Neuronal stem cell (in vitro differentiated cells): ENCODE measurements around the gene DNAJC27.
A peak's percentile ranks its signal among the peaks of the same experiment; 100 is the strongest.

Source experiments
- DNase-seq: peaks from one replicate; pipeline ENCODE4 v3.0.0-alpha.2; 2013; ENCODE audit warnings: low spot score
- H2AFZ ChIP-seq: one replicate; pipeline ENCODE4 v1.6.1; 2013; ENCODE audit warnings: mild to moderate bottlenecking, low read length, inconsistent platforms
- H2AK5ac ChIP-seq: 2 replicates; pipeline ENCODE4 v1.6.1; 2013; ENCODE audit warnings: low read depth, mild to moderate bottlenecking, inconsistent platforms, low read length, moderate library complexity, mixed read lengths
- H2BK120ac ChIP-seq: 2 replicates; pipeline ENCODE4 v1.6.1; 2013; ENCODE audit warnings: low read depth, mild to moderate bottlenecking, inconsistent platforms, low read length, moderate library complexity, mixed read lengths
- H2BK12ac ChIP-seq: one replicate; pipeline ENCODE4 v1.6.1; 2013; ENCODE audit warnings: low read length, inconsistent platforms
- H2BK15ac ChIP-seq: 2 replicates; pipeline ENCODE4 v1.6.1; 2013; ENCODE audit warnings: mild to moderate bottlenecking, low read length, inconsistent platforms, mixed read lengths
- H2BK5ac ChIP-seq: one replicate; pipeline ENCODE4 v1.6.1; 2013; ENCODE audit warnings: inconsistent platforms, mild to moderate bottlenecking, low read length, moderate library complexity
- H3K14ac ChIP-seq: one replicate; pipeline ENCODE4 v1.6.1; 2013; ENCODE audit warnings: low read length, inconsistent platforms
- H3K18ac ChIP-seq: 2 replicates; pipeline ENCODE4 v1.6.1; 2013; ENCODE audit warnings: low read length, inconsistent platforms
- H3K23ac ChIP-seq: 2 replicates; pipeline ENCODE4 v1.6.1; 2013; ENCODE audit warnings: low read depth, mild to moderate bottlenecking, mixed read lengths, low read length, inconsistent platforms; ENCODE audit not compliant: poor library complexity
- H3K27ac ChIP-seq: replicated peaks from 3 replicates; pipeline ENCODE4 v1.5.1; 2013; ENCODE audit warnings: low read length, inconsistent platforms
- H3K27me3 ChIP-seq, 3 experiments: 2 replicates each; pipeline ENCODE4 v1.6.1; 2013; ENCODE audit warnings: low read length in 3 of 3, mild to moderate bottlenecking in 2 of 3, inconsistent platforms in 1 of 3, low read depth in 1 of 3, mixed read lengths in 1 of 3, moderate library complexity in 1 of 3; ENCODE audit not compliant: control insufficient read depth in 3 of 3, insufficient read depth in 3 of 3
- H3K36me3 ChIP-seq, 2 donors: replicated peaks in 1 of 2; 2 replicates each; pipeline ENCODE4 v1.6.1; 2013; ENCODE audit warnings: low read length in 2 of 2; ENCODE audit not compliant: control insufficient read depth in 2 of 2, insufficient read depth in 2 of 2
- H3K4ac ChIP-seq: 2 replicates; pipeline ENCODE4 v1.6.1; 2013; ENCODE audit warnings: inconsistent platforms, mild to moderate bottlenecking, low read length, moderate library complexity
- H3K4me1 ChIP-seq, 2 donors: 1 replicate in 1 of 2; 2 replicates in 1 of 2; pipeline ENCODE4 v1.6.1; 2013; ENCODE audit warnings: low read length in 2 of 2, low read depth in 1 of 2; ENCODE audit not compliant: control insufficient read depth in 2 of 2, insufficient read depth in 1 of 2
- H3K4me2 ChIP-seq: one replicate; pipeline ENCODE4 v1.6.1; 2013; ENCODE audit warnings: mild to moderate bottlenecking, low read length, inconsistent platforms; ENCODE audit not compliant: insufficient read depth, poor library complexity, severe bottlenecking
- H3K4me3 ChIP-seq, 2 donors: 2 replicates each; pipeline ENCODE4 v1.5.1; 2013; ENCODE audit warnings: low read length in 2 of 2, mild to moderate bottlenecking in 2 of 2, inconsistent platforms in 1 of 2, moderate library complexity in 1 of 2
- H3K79me1 ChIP-seq: one replicate; pipeline ENCODE4 v1.6.1; 2013; ENCODE audit warnings: low read depth, mild to moderate bottlenecking, inconsistent platforms, low read length, moderate library complexity
- H3K9ac ChIP-seq: one replicate; pipeline ENCODE4 v1.6.1; 2013; ENCODE audit warnings: mild to moderate bottlenecking, low read depth, low read length, inconsistent platforms; ENCODE audit not compliant: poor library complexity
- H3K9me3 ChIP-seq, 2 donors: replicated peaks in 1 of 2; 2 replicates each; pipeline versions ENCODE3 to v1.6.1; 2013; ENCODE audit warnings: low read length in 2 of 2, mild to moderate bottlenecking in 2 of 2, inconsistent platforms in 1 of 2, low read depth in 1 of 2, mixed read lengths in 1 of 2, moderate library complexity in 1 of 2; ENCODE audit not compliant: control insufficient read depth in 2 of 2, insufficient read depth in 1 of 2
- H4K8ac ChIP-seq: one replicate; pipeline ENCODE4 v1.6.1; 2013; ENCODE audit warnings: low read depth, mild to moderate bottlenecking, inconsistent platforms, low read length, moderate library complexity
- H4K91ac ChIP-seq: one replicate; pipeline ENCODE4 v1.6.1; 2013; ENCODE audit warnings: low read length, low read depth, mild to moderate bottlenecking, inconsistent platforms; ENCODE audit not compliant: poor library complexity
- WGBS, 2 donors: extraction: QIAGEN DNeasy Blood & Tissue Kit; methylation state at CpG; one replicate each; pipeline ENCODE4 v1.1.7; 2013; ENCODE audit warnings: missing lambda C conversion rate in 2 of 2, mixed read lengths in 1 of 2; ENCODE audit not compliant: insufficient read length in 2 of 2, insufficient replicate concordance in 1 of 2; ENCODE audit errors: extremely low coverage in 2 of 2; 5-methylcytosine and 5-hydroxymethylcytosine counted together

Gene DNAJC27

GRCh38 chr2:24919037-24919505 lies 52.7 kb downstream of the DNAJC27 start:
- Histone ChIP-seq H3K9me3 (no peaks in the 10 kb centered on the region), H2BK5ac (peak overlapping the region; percentile 76), H3K79me1 (peaks cover 14% of the 10 kb centered on the region), H3K4me2 (peak overlapping the region; percentile 72), H3K4me3 (peak overlapping the region; percentile 60 to 88), H3K14ac (peak overlapping the region; percentile 1), H3K4ac (no peak overlapping the region), H3K9ac (peak overlapping the region; percentile 71), H2BK12ac (no peak overlapping the region), H3K18ac (peak overlapping the region; percentile 91), H3K36me3 (peaks cover 18 to 40% of the 10 kb centered on the region in 2 donors), H2BK15ac (peak overlapping the region; percentile 86), H3K23ac (peak overlapping the region; percentile 38), H3K27me3 (no peaks in the 10 kb centered on the region), H2BK120ac (no peak overlapping the region), H2AK5ac (peak overlapping the region; percentile 59), H2AFZ (peak overlapping the region; percentile 94), H4K91ac (no peak overlapping the region), H3K4me1 (peaks cover 2 to 12% of the 10 kb centered on the region in 2 donors), H4K8ac (no peak overlapping the region), H3K27ac (no peak overlapping the region)
- DNase-seq = no peak
- whole genome bisulfite sequencing, 2 donors = no CpG with 5 or more reads among the region's 13 CpGs

GRCh38 chr2:24918326-24919036 lies 53.3 kb downstream of the DNAJC27 start:
- no peak for DNase-seq
- Histone ChIP-seq H3K4me2 (peak overlapping the region; percentile 72), H3K9me3 (no peaks in the 10 kb centered on the region), H2AK5ac (peak overlapping the region; percentile 59), H3K9ac (peak overlapping the region; percentile 55), H2BK120ac (no peak overlapping the region), H3K27me3 (no peaks in the 10 kb centered on the region), H3K36me3 (peaks cover 18 to 46% of the 10 kb centered on the region in 2 donors), H3K23ac (no peak overlapping the region), H2BK12ac (no peak overlapping the region), H3K27ac (no peak overlapping the region), H2BK15ac (peak overlapping the region; percentile 86), H4K91ac (no peak overlapping the region), H3K4me3 (peak overlapping the region in 1 of 2 donors; percentile 60), H4K8ac (no peak overlapping the region), H3K4me1 (peaks cover 2 to 14% of the 10 kb centered on the region in 2 donors), H3K4ac (no peak overlapping the region), H2AFZ (no peak overlapping the region), H3K18ac (peak overlapping the region; percentile 13), H3K14ac (peak overlapping the region; percentile 95), H3K79me1 (peaks cover 16% of the 10 kb centered on the region), H2BK5ac (peak overlapping the region; percentile 76)
- WGBS, 2 donors = no CpG with 5 or more reads among the region's 42 CpGs

GRCh38 chr2:24917731-24918325 lies 53.9 kb downstream of the DNAJC27 start:
- Histone ChIP-seq H3K27ac (no peak overlapping the region), H4K91ac (no peak overlapping the region), H2BK15ac (no peak overlapping the region), H2BK120ac (no peak overlapping the region), H3K18ac (no peak overlapping the region), H2AK5ac (peak overlapping the region; percentile 50), H2BK12ac (no peak overlapping the region), H3K79me1 (peaks cover 16% of the 10 kb centered on the region), H3K4ac (no peak overlapping the region), H3K9ac (peak overlapping the region; percentile 55), H3K27me3 (no peaks in the 10 kb centered on the region), H3K14ac (no peak overlapping the region), H3K4me1 (peaks cover 2 to 14% of the 10 kb centered on the region in 2 donors), H4K8ac (no peak overlapping the region), H3K4me3 (peak overlapping the region in 1 of 2 donors; percentile 7), H2AFZ (no peak overlapping the region), H3K4me2 (peak overlapping the region; percentile 19), H2BK5ac (peak overlapping the region; percentile 76), H3K23ac (peak overlapping the region; percentile 47), H3K36me3 (peaks cover 18 to 52% of the 10 kb centered on the region in 2 donors), H3K9me3 (no peaks in the 10 kb centered on the region)
- DNase-seq = no peak
- WGBS, 2 donors = no CpG with 5 or more reads among the region's 12 CpGs

DNA sequence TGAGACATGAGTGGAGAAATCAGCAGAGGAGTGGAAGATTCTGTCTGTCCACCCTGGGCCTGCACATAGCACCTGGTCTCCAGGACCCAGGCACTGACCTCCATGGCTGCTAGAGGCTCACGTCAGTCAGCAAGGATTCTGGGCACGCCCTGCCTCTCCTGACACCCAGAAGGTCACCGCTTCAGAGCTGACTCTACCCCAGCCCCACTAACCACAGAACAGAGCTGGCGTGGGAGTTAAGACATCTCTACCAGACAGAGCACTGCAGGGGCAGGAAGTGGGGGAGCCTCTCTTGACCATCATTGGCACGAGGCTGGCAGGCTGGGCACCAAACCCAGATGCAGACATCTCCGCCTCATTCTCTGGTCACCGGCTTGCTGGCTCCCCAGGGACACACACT lies 54.7 kb downstream of the DNAJC27 start:
- H3K9ac ChIP-seq = no peak overlapping the region
- H3K36me3 ChIP-seq = peaks cover 21 to 60% of the 10 kb centered on the region in 2 donors
- no peak overlapping the region for H3K4me2 ChIP-seq
- no peak overlapping the region for H3K4ac ChIP-seq
- no peak overlapping the region for H3K27ac ChIP-seq
- no peak overlapping the region for H3K4me3 ChIP-seq
- H2BK120ac ChIP-seq = peak overlapping the region; percentile 17
- H3K18ac ChIP-seq = peak overlapping the region; percentile 6
- peaks cover 16% of the 10 kb centered on the region for H3K79me1 ChIP-seq
- no peak overlapping the region for H2BK12ac ChIP-seq
- no CpG with 5 or more reads among the region's 7 CpGs for WGBS, 2 donors
- H2AK5ac ChIP-seq = no peak overlapping the region
- H3K14ac ChIP-seq = no peak overlapping the region
- no peaks in the 10 kb centered on the region for H3K9me3 ChIP-seq
- H4K8ac ChIP-seq = no peak overlapping the region
- H2AFZ ChIP-seq = no peak overlapping the region
- no peak overlapping the region for H4K91ac ChIP-seq
- no peak overlapping the region for H3K23ac ChIP-seq
- no peaks in the 10 kb centered on the region for H3K27me3 ChIP-seq
- DNase-seq = no peak
- H2BK15ac ChIP-seq = no peak overlapping the region
- H3K4me1 ChIP-seq = peaks cover 2 to 14% of the 10 kb centered on the region in 2 donors
- peak overlapping the region; percentile 68 for H2BK5ac ChIP-seq
